ACHN (cell line): ENCODE results near the gene PKLR.

Experiments
- DNase-seq: peaks from one replicate; pipeline ENCODE4 v3.0.0-alpha.2; 2015
- in situ Hi-C: cut with HindIII; loops from 2 replicates; pipeline ENCODE4 v1.10.0; 2017; ENCODE audit warnings: low sequenced_read_pairs, low pct_ligation_motif_present, low pct_unique_long_range_greater_than_20kb

The PKLR gene

GRCh38 chr1:155320661-155321617 is 19.7 kb upstream of the PKLR start, which contains the start of gene RUSC1:
Gene RUSC1 (plus strand): TSS chr1:155320894. CDS start chr1:155321774, 880 bp downstream.
- no peak for DNase-seq
- in situ Hi-C loops, result loop anchor here (5.0 kb wide), 1 partner anchor 49 kb away; the partner anchor contains the start of gene CLK2

- no peak for DNase-seq
- in situ Hi-C loops, result loop anchor here (5.0 kb wide), 1 partner anchor 48 kb away; the partner anchor contains the start of gene CLK2
These were observed 19.0 kb upstream of the PKLR start for GRCh38 chr1:155320252-155320651.

- no peak for DNase-seq
- in situ Hi-C loops, result no loop called here
These were observed 18.3 kb upstream of the PKLR start for GRCh38 chr1:155319536-155319935.

- DNase-seq, result no peak
- in situ Hi-C loops, result no loop called here
These were observed 16.8 kb upstream of the PKLR start for GRCh38 chr1:155318082-155318481.

GRCh38 chr1:155316922-155317321 is 15.7 kb upstream of the PKLR start:
- no peak for DNase-seq
- in situ Hi-C loops, result no loop called here

- no peak for DNase-seq
- in situ Hi-C loops, result no loop called here
These were observed 12.0 kb upstream of the PKLR start for GRCh38 chr1:155313261-155313660.

- no peak for DNase-seq
- in situ Hi-C loops, result no loop called here
These were observed 8.3 kb upstream of the PKLR start for GRCh38 chr1:155309423-155310021.

GRCh38 chr1:155308493-155309422 is 7.5 kb upstream of the PKLR start, which contains the start of gene FDPS:
Gene FDPS (plus strand): TSS chr1:155308866. CDS start chr1:155309790, 924 bp downstream.
- peak; percentile 99 for DNase-seq
- in situ Hi-C loops, result no loop called here

GRCh38 chr1:155307247-155307740 is 6.1 kb upstream of the PKLR start:
- in situ Hi-C loops, result no loop called here
- DNase-seq, result peak; percentile 62

- in situ Hi-C loops, result no loop called here
- DNase-seq, result peak; percentile 54
These were observed 4.7 kb upstream of the PKLR start for GRCh38 chr1:155305881-155306391.

GRCh38 chr1:155304558-155305063 is 3.4 kb upstream of the PKLR start:
- peak; percentile 82 for DNase-seq
- in situ Hi-C loops, result no loop called here

GRCh38 chr1:155300553-155301329 is 497 bp downstream of the PKLR start:
- in situ Hi-C loops, result no loop called here
- DNase-seq, result no peak

- in situ Hi-C loops, result no loop called here
- DNase-seq, result no peak
These were observed 1.2 kb downstream of the PKLR start for GRCh38 chr1:155300024-155300423.

- in situ Hi-C loops, result no loop called here
- no peak for DNase-seq
These were observed 3.9 kb downstream of the PKLR start for GRCh38 chr1:155297384-155297783.

- in situ Hi-C loops, result no loop called here
- DNase-seq, result no peak
These were observed 4.6 kb downstream of the PKLR start for GRCh38 chr1:155296661-155297060.

- in situ Hi-C loops, result no loop called here
- no peak for DNase-seq
These were observed 5.3 kb downstream of the PKLR start for GRCh38 chr1:155295942-155296267.

- no peak for DNase-seq
These were observed 5.9 kb downstream of the PKLR start for GRCh38 chr1:155295183-155295941.

More at GRCh38 chr1:155295183-155295941, 5.9 kb downstream of the PKLR start:
- in situ Hi-C loops, result no loop called here
